HCT116 (cell line): Measurements from ENCODE around the gene RAPGEF6. TPM values are rescaled to one million over a fixed set of nuclear protein-coding genes. Genes with fewer than 3 reads are reported as not detected.

ENCODE experiments used
- ATAC-seq: fragments of 200-7000 bp; cut with Tn5 transposase; 2 replicates; pipeline ENCODE4 v1.9.1; 2020; ENCODE audit warnings: mild to moderate bottlenecking, moderate library complexity
- BruUV-seq: library from RNA; stranded (reverse); fragments of 400-500 nt; replicated peaks from 2 replicates; lab custom pipeline; 2021; lab: Mats Ljungman, UMichigan
- CTCF ChIA-PET: fragments of 300-600 bp; sonication (Branson Sonifier 250); formaldehyde crosslinking; loops from one replicate; lab custom pipeline; 2021; ENCODE audit warnings: antibody characterized with exemption; lab: Charles Lee
- POLR2A ChIA-PET: fragments of 300-600, 350-600 bp; sonication (Branson Sonifier 250); formaldehyde crosslinking; loops from one replicate; lab custom pipeline; 2021; ENCODE audit warnings: antibody characterized with exemption; lab: Charles Lee
- RAD21 ChIA-PET, 2 experiments: fragments of 300-600 bp; sonication (Branson Sonifier 250); formaldehyde crosslinking; loops; one replicate each; lab custom pipeline; 2023; ENCODE audit warnings: low total read pairs in 2 of 2; ENCODE audit not compliant: uncharacterized antibody in 2 of 2, unreplicated experiment in 2 of 2, low non-redundant PET in 1 of 2; lab: Charles Lee
- DNase-seq: peaks from one replicate; pipeline ENCODE4 v3.0.0-alpha.2; 2010; ENCODE audit warnings: low read depth, low spot score
- H2AFZ ChIP-seq: fragments of 200-600 bp; shearing (Covaris generic), sonication (generic); 2 replicates; pipeline ENCODE4 v1.6.1; 2017; ENCODE audit warnings: low read depth, mixed run types, mixed read lengths, antibody characterized with exemption, low read length; ENCODE audit not compliant: poor library complexity, severe bottlenecking
- H3K27ac ChIP-seq: 2 replicates; pipeline ENCODE4 v1.5.1; 2012; ENCODE audit warnings: low read depth, low read length
- H3K27me3 ChIP-seq: fragments of 200-600 bp; sonication (generic); 2 replicates; pipeline ENCODE4 v1.6.1; 2016; ENCODE audit warnings: mixed run types, low read length, mixed read lengths; ENCODE audit not compliant: insufficient read depth
- H3K36me3 ChIP-seq, 2 experiments: fragments of 200-500 bp in 1 of 2; fragments of 200-600 bp in 1 of 2; sonication (Bioruptor generic) in 1 of 2; sonication (generic) in 1 of 2; 2 replicates each; pipeline versions ENCODE4 v1.5.1 to v1.6.1; 2014 to 2016; ENCODE audit warnings: low read length in 2 of 2, inconsistent platforms in 1 of 2, mixed read lengths in 1 of 2, mixed run types in 1 of 2; ENCODE audit not compliant: insufficient read depth in 2 of 2, control insufficient read depth in 1 of 2
- H3K4me1 ChIP-seq, 2 experiments: fragments of 200-600 bp in 1 of 2; sonication (generic) in 1 of 2; 2 replicates each; pipeline versions ENCODE4 v1.5.1 to v1.6.1; 2012 to 2017; ENCODE audit warnings: low read length in 2 of 2, inconsistent platforms in 1 of 2, mild to moderate bottlenecking in 1 of 2, mixed read lengths in 1 of 2, mixed run types in 1 of 2, moderate library complexity in 1 of 2; ENCODE audit not compliant: insufficient read depth in 2 of 2, control insufficient read depth in 1 of 2
- H3K4me2 ChIP-seq: fragments of 200-600 bp; sonication (generic); 2 replicates; pipeline ENCODE4 v1.6.1; 2017; ENCODE audit warnings: mixed run types, low read length, mixed read lengths
- H3K4me3 ChIP-seq, 2 experiments: fragments of 200-600 bp in 1 of 2; sonication (generic) in 1 of 2; replicated peaks in 1 of 2; 2 replicates each; pipeline ENCODE4 v1.5.1; 2011 to 2016; ENCODE audit warnings: low read length in 2 of 2, control low read depth in 1 of 2, low read depth in 1 of 2, mild to moderate bottlenecking in 1 of 2, mixed read lengths in 1 of 2, mixed run types in 1 of 2
- H3K79me2 ChIP-seq: fragments of 200-600 bp; sonication (generic); 2 replicates; pipeline ENCODE4 v1.6.1; 2017; ENCODE audit warnings: mild to moderate bottlenecking, mixed run types, low read length, moderate library complexity, mixed read lengths; ENCODE audit not compliant: insufficient read depth
- H3K9ac ChIP-seq: fragments of 200-600 bp; sonication (generic); 2 replicates; pipeline ENCODE4 v1.6.1; 2016; ENCODE audit warnings: low read length, mixed read lengths
- H3K9me2 ChIP-seq: fragments of 200-600 bp; sonication (generic), shearing (Covaris generic); 2 replicates; pipeline ENCODE4 v1.6.1; 2017; ENCODE audit warnings: mixed run types, mild to moderate bottlenecking, moderate library complexity; ENCODE audit not compliant: insufficient read depth
- H3K9me3 ChIP-seq, 2 experiments: fragments of 200-500 bp in 1 of 2; fragments of 200-600 bp in 1 of 2; sonication (Bioruptor generic) in 1 of 2; sonication (generic) in 1 of 2; 2 replicates each; pipeline ENCODE4 v1.6.1; 2014 to 2017; ENCODE audit warnings: low read length in 2 of 2, mixed read lengths in 2 of 2, inconsistent platforms in 1 of 2, low read depth in 1 of 2, mild to moderate bottlenecking in 1 of 2, mixed run types in 1 of 2, moderate library complexity in 1 of 2; ENCODE audit not compliant: control insufficient read depth in 1 of 2, insufficient read depth in 1 of 2
- H4K20me1 ChIP-seq: fragments of 200-600 bp; sonication (generic), shearing (Covaris generic); 2 replicates; pipeline ENCODE4 v1.6.1; 2017; ENCODE audit warnings: mixed run types, mild to moderate bottlenecking, moderate library complexity; ENCODE audit not compliant: insufficient read depth
- CBX3 ChIP-seq: IDR thresholded peaks from 2 replicates; pipeline ENCODE4 v1.6.1; 2012; ENCODE audit warnings: low read depth
- CEBPB ChIP-seq: IDR thresholded peaks from 2 replicates; pipeline ENCODE4 v1.6.1; 2012; ENCODE audit warnings: low read depth
- CTCF ChIP-seq, 3 experiments: fragments of 200-600 bp in 1 of 3; sonication (generic) in 1 of 3; IDR thresholded peaks in 2 of 3; conservative IDR thresholded peaks in 1 of 3; 2 replicates each; pipeline ENCODE4 v1.5.1; 2012 to 2017; ENCODE audit warnings: low read depth in 2 of 3, low read length in 2 of 3, antibody characterized with exemption in 1 of 3, borderline replicate concordance in 1 of 3, control low read depth in 1 of 3, mild to moderate bottlenecking in 1 of 3, mixed read lengths in 1 of 3, mixed run types in 1 of 3, moderate library complexity in 1 of 3; ENCODE audit not compliant: insufficient read depth in 1 of 3
- EGR1 ChIP-seq: IDR thresholded peaks from 2 replicates; pipeline ENCODE4 v1.6.1; 2012; ENCODE audit warnings: low read depth
- ELF1 ChIP-seq: IDR thresholded peaks from 2 replicates; pipeline ENCODE4 v1.6.1; 2012; ENCODE audit warnings: low read depth, borderline replicate concordance
- FOSL1 ChIP-seq: IDR thresholded peaks from 2 replicates; pipeline ENCODE4 v1.6.1; 2012; ENCODE audit warnings: low read depth
- POLR2A ChIP-seq: IDR thresholded peaks from 2 replicates; pipeline ENCODE4 v1.7.0; 2011; ENCODE audit warnings: borderline replicate concordance; ENCODE audit not compliant: insufficient read depth, insufficient read length; ENCODE audit errors: extremely low read depth
- REST ChIP-seq: IDR thresholded peaks from 2 replicates; pipeline ENCODE4 v1.6.1; 2012; ENCODE audit warnings: low read depth
- SIN3A ChIP-seq: IDR thresholded peaks from 2 replicates; pipeline ENCODE4 v1.6.1; 2012; ENCODE audit warnings: low read depth
- SP1 ChIP-seq: IDR thresholded peaks from 2 replicates; pipeline ENCODE4 v1.6.1; 2012; ENCODE audit warnings: low read depth
- ZBTB33 ChIP-seq: IDR thresholded peaks from 2 replicates; pipeline ENCODE4 v1.6.1; 2011; ENCODE audit warnings: mild to moderate bottlenecking, low read length, moderate library complexity; ENCODE audit not compliant: insufficient replicate concordance; ENCODE audit errors: extremely low read depth
- ZFX ChIP-seq: fragments of 450-650 bp; IDR thresholded peaks from 2 replicates; pipeline ENCODE4 v1.6.1; 2017
- intact Hi-C: fragments of 100-400 bp; cut with micrococcal nuclease; formaldehyde crosslinking; loops from 2 replicates; pipeline ENCODE4 v1.10.0; 2022
- total RNA-seq: library from RNA; stranded (reverse); gene quantifications from one replicate; pipeline ENCODE4 v1.2.1, GENCODE V29; 2021; ENCODE audit not compliant: unreplicated experiment

Gene RAPGEF6
- total RNA-seq, 1 experiment from 2014 or later, result 18.4 TPM

- BruUV-seq, result no TSS peak
- ChIA-PET CTCF (no interaction called here), RAD21 (no interaction called here), POLR2A (no interaction called here)
- TF ChIP-seq CBX3 (no peak), ELF1 (no peak), FOSL1 (no peak), ZFX (no peak), CTCF (IDR thresholded peaks at IDR 0.05 in 2 of 3, conservative IDR thresholded peaks at IDR 0.05 in 1 of 3; ENCODE audit: borderline replicate concordance in 1 of 3, insufficient read depth in 1 of 3, low read depth in 2 of 3, low read length in 2 of 3) (no peak), POLR2A (no peak), SP1 (no peak), CEBPB (no peak), EGR1 (no peak), ZBTB33 (no peak), SIN3A (no peak), REST (no peak)
- no peaks in the 10 kb centered on the region for H3K27me3 ChIP-seq
- H3K79me2 ChIP-seq, result no peaks in the 10 kb centered on the region
- intact Hi-C loops, result no loop called here
- no peak overlapping the region for H3K9ac ChIP-seq
- DNase-seq (no peak), ATAC-seq (no peak)
- H3K36me3 ChIP-seq, result peaks cover 2 to 4% of the 10 kb centered on the region in 2 experiments; a peak in 2 of 4 replicates
- H3K4me2 ChIP-seq, result no peak overlapping the region
- no peak overlapping the region for H3K4me3 ChIP-seq
- no peaks in the 10 kb centered on the region for H4K20me1 ChIP-seq
- H3K4me1 ChIP-seq, result no peaks in the 10 kb centered on the region
- no peak overlapping the region for H2AFZ ChIP-seq
- no peaks in the 10 kb centered on the region for H3K9me2 ChIP-seq
- H3K27ac ChIP-seq, result no peak overlapping the region
- H3K9me3 ChIP-seq, result no peaks in the 10 kb centered on the region
Measured at GRCh38 chr5:131460133-131460532, 174.9 kb downstream of the RAPGEF6 start.
